ENCODE results near the gene RASAL1. TPM values are rescaled to one million over a fixed set of nuclear protein-coding genes. Genes with fewer than 3 reads are reported as not detected.

The RASAL1 gene
- polyA plus RNA-seq, 3 donors, result not detected

DNA sequence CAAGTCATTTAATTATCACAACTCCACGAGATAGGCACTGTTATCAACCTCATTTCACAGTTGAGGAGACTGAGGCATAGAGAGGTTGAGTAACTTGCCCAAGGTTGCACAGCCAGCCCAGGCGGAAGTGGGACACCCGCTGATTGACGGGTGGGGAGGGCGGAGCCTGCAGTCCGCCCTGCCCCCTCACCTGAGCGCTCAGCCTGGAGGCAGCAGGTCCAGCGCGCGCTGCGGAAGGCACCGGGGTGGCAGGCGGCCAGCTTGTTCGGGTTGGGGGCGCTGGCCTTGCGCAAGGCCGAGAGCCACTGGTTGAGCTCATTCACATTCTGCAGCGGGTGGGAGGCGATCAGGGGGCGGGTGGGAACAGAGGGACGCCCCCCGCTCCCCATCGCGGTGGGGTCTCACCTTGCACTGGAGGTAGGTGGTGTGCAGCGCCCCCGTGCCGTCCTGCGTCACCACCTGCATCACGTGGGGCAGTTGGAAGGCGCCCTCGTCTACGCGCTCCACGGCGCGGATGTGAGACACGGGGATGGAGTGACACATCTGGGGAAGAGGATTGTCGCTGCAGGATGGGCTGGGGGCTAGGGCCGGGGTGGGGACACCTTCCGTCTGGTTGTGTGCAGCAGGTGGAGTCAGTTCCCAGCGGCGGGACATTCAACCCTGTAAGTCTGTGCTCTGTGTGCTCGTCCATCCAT lies 31.7 kb downstream of the RASAL1 start:
- H3K27ac Mint-ChIP-seq, result no peak overlapping the region
- intact Hi-C loops (cut with micrococcal nuclease), result no loop called here
- peak overlapping the region; percentile 29 for H2AFZ ChIP-seq (ENCODE audit: insufficient read depth, low read depth, low read length, poor library complexity, severe bottlenecking)

GRCh38 chr12:113102811-113103210 lies 32.8 kb downstream of the RASAL1 start:
- H3K27ac ChIP-seq (ENCODE audit: low read depth in 1 of 2, low read length in 2 of 2), result no peak overlapping the region
- H3K9me3 ChIP-seq (replicated peaks in 1 of 2; ENCODE audit: control insufficient read depth in 1 of 2, insufficient read depth in 1 of 2, low read length in 2 of 2), result no peaks in the 10 kb centered on the region
- peaks cover 0 to 5% of the 10 kb centered on the region in 2 donors for H3K27me3 ChIP-seq (ENCODE audit: control insufficient read depth in 2 of 2, insufficient read depth in 2 of 2, low read length in 2 of 2)
- no peaks in the 10 kb centered on the region for H3K36me3 ChIP-seq (replicated peaks in 1 of 2; ENCODE audit: control insufficient read depth in 1 of 2, insufficient read depth in 2 of 2, low read length in 2 of 2)
- no peak overlapping the region for H3K4me2 ChIP-seq (replicated peaks; ENCODE audit: extremely low read depth, low read length, poor library complexity, severe bottlenecking)
- no peak overlapping the region for H2AFZ ChIP-seq (ENCODE audit: insufficient read depth, low read depth, low read length, poor library complexity, severe bottlenecking)
- 100% methylated on average over 4 of the region's 5 CpGs for WGBS (ENCODE audit: insufficient coverage)
- Mint-ChIP-seq H3K27ac (no peak overlapping the region), H3K27me3 (ENCODE audit: low read depth in 3 of 3) (peaks cover 9 to 22% (median 14%) of the 10 kb centered on the region in 3 donors), H3K4me3 (no peak overlapping the region), H3K9me3 (peaks cover 0 to 7% (median 0%) of the 10 kb centered on the region in 7 donors), H3K36me3 (no peaks in the 10 kb centered on the region), H3K4me1 (peaks cover 11% of the 10 kb centered on the region)
- H3K4me1 ChIP-seq (ENCODE audit: control insufficient read depth in 1 of 2, insufficient read depth in 2 of 2, low read length in 2 of 2), result peaks cover 0 to 4% of the 10 kb centered on the region in 2 donors
- DNase-seq, result no peak
- intact Hi-C loops (cut with micrococcal nuclease), result no loop called here
- no peaks in the 10 kb centered on the region for H4K20me1 ChIP-seq (ENCODE audit: insufficient read depth, low read length)
- H3K9ac ChIP-seq (ENCODE audit: insufficient read depth, low read length, poor library complexity, severe bottlenecking), result no peak overlapping the region
- TF ChIP-seq CTCF (IDR thresholded peaks at IDR 0.05), result no peak
- no peaks in the 10 kb centered on the region for H3K79me2 ChIP-seq (ENCODE audit: insufficient read depth, low read length)
- H3K4me3 ChIP-seq (replicated peaks in 1 of 3; ENCODE audit: low read depth in 2 of 3, low read length in 3 of 3), result no peak overlapping the region

More for the DNA sequence above, 31.7 kb downstream of the RASAL1 start:
- Histone ChIP-seq H3K79me2 (ENCODE audit: insufficient read depth, low read length) (no peaks in the 10 kb centered on the region), H4K20me1 (ENCODE audit: insufficient read depth, low read length) (no peaks in the 10 kb centered on the region), H3K4me2 (replicated peaks; ENCODE audit: extremely low read depth, low read length, poor library complexity, severe bottlenecking) (peak overlapping the region; percentile 31), H3K9ac (ENCODE audit: insufficient read depth, low read length, poor library complexity, severe bottlenecking) (no peak overlapping the region), H3K27me3 (ENCODE audit: control insufficient read depth in 2 of 2, insufficient read depth in 2 of 2, low read length in 2 of 2) (peaks cover 0 to 5% of the 10 kb centered on the region in 2 donors), H3K9me3 (replicated peaks in 1 of 2; ENCODE audit: control insufficient read depth in 1 of 2, insufficient read depth in 1 of 2, low read length in 2 of 2) (no peaks in the 10 kb centered on the region), H3K27ac (ENCODE audit: low read depth in 1 of 2, low read length in 2 of 2) (no peak overlapping the region), H3K36me3 (replicated peaks in 1 of 2; ENCODE audit: control insufficient read depth in 1 of 2, insufficient read depth in 2 of 2, low read length in 2 of 2) (no peaks in the 10 kb centered on the region), H3K4me1 (ENCODE audit: control insufficient read depth in 1 of 2, insufficient read depth in 2 of 2, low read length in 2 of 2) (peaks cover 0 to 4% of the 10 kb centered on the region in 2 donors), H3K4me3 (replicated peaks in 1 of 3; ENCODE audit: low read depth in 2 of 3, low read length in 3 of 3) (no peak overlapping the region)
- H3K9me3 Mint-ChIP-seq, result peaks cover 0 to 7% (median 0%) of the 10 kb centered on the region in 7 donors
- peaks cover 5% of the 10 kb centered on the region for H3K4me1 Mint-ChIP-seq
- DNase-seq, result no peak
- no peaks in the 10 kb centered on the region for H3K36me3 Mint-ChIP-seq
- 2% methylated on average over 40 of the region's 43 CpGs for WGBS (ENCODE audit: insufficient coverage)
- peaks cover 9 to 24% (median 14%) of the 10 kb centered on the region in 3 donors for H3K27me3 Mint-ChIP-seq (ENCODE audit: low read depth in 3 of 3)
- no peak for TF ChIP-seq CTCF (IDR thresholded peaks at IDR 0.05)
- peak overlapping the region; percentile 9 to 71 for H3K4me3 Mint-ChIP-seq
